ENCODE measurements around the gene MGMT.

MGMT gene

GRCh38 chr10:129481641-129482040 is 14.6 kb downstream of the MGMT start:
- Mint-ChIP-seq H3K9me3 (peaks cover 18% of the 10 kb centered on the region), H3K4me3 (no peak overlapping the region), H3K36me3 (ENCODE audit: insufficient read depth) (no peaks in the 10 kb centered on the region), H3K4me1 (no peaks in the 10 kb centered on the region), H3K27ac (ENCODE audit: low read depth) (no peak overlapping the region), H3K27me3 (no peaks in the 10 kb centered on the region)
- ATAC-seq (replicated peaks; ENCODE audit: extremely low read depth, poor library complexity, severe bottlenecking) (no peak), DNase-seq (ENCODE audit: low spot score in 2 of 2) (no peak)

- no peak overlapping the region for H3K27ac Mint-ChIP-seq (ENCODE audit: low read depth)
- peaks cover 5% of the 10 kb centered on the region for H3K4me1 Mint-ChIP-seq
- no peak overlapping the region for H3K4me3 Mint-ChIP-seq
- peaks cover 18% of the 10 kb centered on the region for H3K9me3 Mint-ChIP-seq
- H3K36me3 Mint-ChIP-seq (ENCODE audit: insufficient read depth), result no peaks in the 10 kb centered on the region
- ATAC-seq (replicated peaks; ENCODE audit: extremely low read depth, poor library complexity, severe bottlenecking) (no peak), DNase-seq (ENCODE audit: low spot score in 2 of 2) (no peak)
- H3K27me3 Mint-ChIP-seq, result no peaks in the 10 kb centered on the region
Observed at GRCh38 chr10:129483430-129484010, 16.5 kb downstream of the MGMT start.

GRCh38 chr10:129486805-129487204 is 19.8 kb downstream of the MGMT start:
- Mint-ChIP-seq H3K36me3 (ENCODE audit: insufficient read depth) (no peaks in the 10 kb centered on the region), H3K9me3 (peaks cover 41% of the 10 kb centered on the region)

GRCh38 chr10:129491123-129491734 is 24.2 kb downstream of the MGMT start:
- peaks cover 20% of the 10 kb centered on the region for H3K4me1 Mint-ChIP-seq
- H3K4me3 Mint-ChIP-seq, result no peak overlapping the region
- peaks cover 2% of the 10 kb centered on the region for H3K36me3 Mint-ChIP-seq (ENCODE audit: insufficient read depth)
- ATAC-seq (replicated peaks; ENCODE audit: extremely low read depth, poor library complexity, severe bottlenecking) (no peak), DNase-seq (ENCODE audit: low spot score in 2 of 2) (no peak)
- H3K9me3 Mint-ChIP-seq, result peaks cover 28% of the 10 kb centered on the region
- H3K27ac Mint-ChIP-seq (ENCODE audit: low read depth), result no peak overlapping the region
- no peaks in the 10 kb centered on the region for H3K27me3 Mint-ChIP-seq

More at GRCh38 chr10:129486805-129487204, 19.8 kb downstream of the MGMT start:
- Mint-ChIP-seq H3K4me3 (no peak overlapping the region), H3K4me1 (peaks cover 5% of the 10 kb centered on the region), H3K27me3 (no peaks in the 10 kb centered on the region), H3K27ac (ENCODE audit: low read depth) (no peak overlapping the region)
- no peak for ATAC-seq (replicated peaks; ENCODE audit: extremely low read depth, poor library complexity, severe bottlenecking)
- no peak for DNase-seq (ENCODE audit: low spot score in 2 of 2)

GRCh38 chr10:129494176-129494575 is 27.1 kb downstream of the MGMT start:
- Mint-ChIP-seq H3K4me1 (peaks cover 14% of the 10 kb centered on the region), H3K9me3 (peaks cover 28% of the 10 kb centered on the region), H3K4me3 (no peak overlapping the region), H3K27me3 (no peaks in the 10 kb centered on the region), H3K27ac (ENCODE audit: low read depth) (no peak overlapping the region), H3K36me3 (ENCODE audit: insufficient read depth) (peaks cover 2% of the 10 kb centered on the region)
- ATAC-seq (replicated peaks; ENCODE audit: extremely low read depth, poor library complexity, severe bottlenecking), result no peak
- DNase-seq (ENCODE audit: low spot score in 2 of 2), result no peak

GRCh38 chr10:129494740-129495139 is 27.7 kb downstream of the MGMT start:
- ATAC-seq (replicated peaks; ENCODE audit: extremely low read depth, poor library complexity, severe bottlenecking) (no peak), DNase-seq (ENCODE audit: low spot score in 2 of 2) (no peak)
- Mint-ChIP-seq H3K4me1 (peaks cover 14% of the 10 kb centered on the region), H3K4me3 (no peak overlapping the region), H3K36me3 (ENCODE audit: insufficient read depth) (peaks cover 2% of the 10 kb centered on the region), H3K27me3 (no peaks in the 10 kb centered on the region), H3K9me3 (peaks cover 22% of the 10 kb centered on the region), H3K27ac (ENCODE audit: low read depth) (no peak overlapping the region)

- H3K36me3 Mint-ChIP-seq (ENCODE audit: insufficient read depth), result peaks cover 2% of the 10 kb centered on the region
- ATAC-seq (replicated peaks; ENCODE audit: extremely low read depth, poor library complexity, severe bottlenecking), result no peak
Observed at GRCh38 chr10:129495256-129495655, 28.2 kb downstream of the MGMT start.

GRCh38 chr10:129495698-129496097 is 28.7 kb downstream of the MGMT start:
- peaks cover 2% of the 10 kb centered on the region for H3K36me3 Mint-ChIP-seq (ENCODE audit: insufficient read depth)
- no peaks in the 10 kb centered on the region for H3K27me3 Mint-ChIP-seq
- peaks cover 16% of the 10 kb centered on the region for H3K9me3 Mint-ChIP-seq
- H3K4me3 Mint-ChIP-seq, result no peak overlapping the region
- no peak for DNase-seq (ENCODE audit: low spot score in 2 of 2)
- peaks cover 14% of the 10 kb centered on the region for H3K4me1 Mint-ChIP-seq
- no peak for ATAC-seq (replicated peaks; ENCODE audit: extremely low read depth, poor library complexity, severe bottlenecking)
- no peak overlapping the region for H3K27ac Mint-ChIP-seq (ENCODE audit: low read depth)

More at GRCh38 chr10:129495256-129495655, 28.2 kb downstream of the MGMT start:
- Mint-ChIP-seq H3K9me3 (peaks cover 19% of the 10 kb centered on the region), H3K27me3 (no peaks in the 10 kb centered on the region), H3K27ac (ENCODE audit: low read depth) (no peak overlapping the region), H3K4me3 (no peak overlapping the region), H3K4me1 (peaks cover 14% of the 10 kb centered on the region)
- DNase-seq (ENCODE audit: low spot score in 2 of 2), result no peak

GRCh38 chr10:129497013-129497412 is 30.0 kb downstream of the MGMT start:
- Mint-ChIP-seq H3K4me3 (no peak overlapping the region), H3K36me3 (ENCODE audit: insufficient read depth) (peaks cover 2% of the 10 kb centered on the region), H3K27ac (ENCODE audit: low read depth) (no peak overlapping the region), H3K4me1 (peaks cover 19% of the 10 kb centered on the region), H3K27me3 (no peaks in the 10 kb centered on the region), H3K9me3 (peaks cover 5% of the 10 kb centered on the region)
- no peak for ATAC-seq (replicated peaks; ENCODE audit: extremely low read depth, poor library complexity, severe bottlenecking)
- no peak for DNase-seq (ENCODE audit: low spot score in 2 of 2)

GRCh38 chr10:129498680-129499079 is 31.6 kb downstream of the MGMT start:
- Mint-ChIP-seq H3K4me1 (peaks cover 4% of the 10 kb centered on the region), H3K9me3 (no peaks in the 10 kb centered on the region), H3K4me3 (no peak overlapping the region), H3K27me3 (no peaks in the 10 kb centered on the region), H3K27ac (ENCODE audit: low read depth) (no peak overlapping the region), H3K36me3 (ENCODE audit: insufficient read depth) (peaks cover 2% of the 10 kb centered on the region)
- no peak for ATAC-seq (replicated peaks; ENCODE audit: extremely low read depth, poor library complexity, severe bottlenecking)
- no peak for DNase-seq (ENCODE audit: low spot score in 2 of 2)

- Mint-ChIP-seq H3K27me3 (no peaks in the 10 kb centered on the region), H3K27ac (ENCODE audit: low read depth) (no peak overlapping the region), H3K9me3 (no peaks in the 10 kb centered on the region), H3K4me1 (peaks cover 12% of the 10 kb centered on the region), H3K4me3 (no peak overlapping the region), H3K36me3 (ENCODE audit: insufficient read depth) (peaks cover 2% of the 10 kb centered on the region)
- DNase-seq (ENCODE audit: low spot score in 2 of 2) (no peak), ATAC-seq (replicated peaks; ENCODE audit: extremely low read depth, poor library complexity, severe bottlenecking) (no peak)
Observed at GRCh38 chr10:129500617-129501339, 33.7 kb downstream of the MGMT start.

- H3K27ac Mint-ChIP-seq (ENCODE audit: low read depth), result no peak overlapping the region
- peaks cover 22% of the 10 kb centered on the region for H3K4me1 Mint-ChIP-seq
- no peaks in the 10 kb centered on the region for H3K36me3 Mint-ChIP-seq (ENCODE audit: insufficient read depth)
- ATAC-seq (replicated peaks; ENCODE audit: extremely low read depth, poor library complexity, severe bottlenecking) (no peak), DNase-seq (ENCODE audit: low spot score in 2 of 2) (no peak)
- no peaks in the 10 kb centered on the region for H3K27me3 Mint-ChIP-seq
- H3K4me3 Mint-ChIP-seq, result no peak overlapping the region
- H3K9me3 Mint-ChIP-seq, result peaks cover 6% of the 10 kb centered on the region
Observed at GRCh38 chr10:129501652-129502436, 34.8 kb downstream of the MGMT start.
